ENCODE data around the gene HCAR3.

The HCAR3 gene

GRCh38 chr12:122668268-122668667 lies 48.3 kb downstream of the HCAR3 start:
- no peak for DNase-seq

GRCh38 chr12:122665759-122666158 lies 50.9 kb downstream of the HCAR3 start:
- DNase-seq = no peak

GRCh38 chr12:122665349-122665748 lies 51.3 kb downstream of the HCAR3 start:
- no peak for DNase-seq

All from CD4-positive, alpha-beta T cell treated with Interferon alpha-2 for 1 hour (primary cell).